PC-9 (cell line): ENCODE results near the gene ATG2A. TPM values are rescaled to one million over a fixed set of nuclear protein-coding genes. Genes with fewer than 3 reads are reported as not detected.

Source experiments
- BruUV-seq: library from RNA; stranded (reverse); fragments of 400-500 nt; replicated peaks from 2 replicates; lab custom pipeline; 2021; lab: Mats Ljungman, UMichigan
- CTCF ChIA-PET: fragments of 300-600 bp; sonication (Branson Sonifier 250); formaldehyde crosslinking; loops from one replicate; lab custom pipeline; 2022; ENCODE audit warnings: antibody characterized with exemption; lab: Charles Lee
- POLR2A ChIA-PET: fragments of 300-600 bp; sonication (Branson Sonifier 250); formaldehyde crosslinking; loops from one replicate; lab custom pipeline; 2022; ENCODE audit warnings: antibody characterized with exemption; ENCODE audit not compliant: unreplicated experiment; lab: Charles Lee
- DNase-seq, 2 experiments: peaks; one replicate each; pipeline versions ENCODE4 v3.0.0 to v3.0.0-alpha.2; 2015 to 2022; ENCODE audit warnings: mixed read lengths in 1 of 2
- H2AFZ ChIP-seq: fragments of 200-600 bp; sonication (generic); 2 replicates; pipeline ENCODE4 v1.8.1; 2017; ENCODE audit warnings: antibody characterized with exemption
- H3F3A ChIP-seq: fragments of 200-600 bp; sonication (generic); 2 replicates; pipeline ENCODE4 v1.8.1; 2017; ENCODE audit warnings: antibody characterized with exemption, mild to moderate bottlenecking, low read depth; ENCODE audit not compliant: insufficient read depth
- H3K27ac ChIP-seq: fragments of 200-600 bp; sonication (generic); 2 replicates; pipeline ENCODE4 v1.6.1; 2016; ENCODE audit warnings: mixed run types
- H3K27me3 ChIP-seq: fragments of 200-600 bp; sonication (generic); 2 replicates; pipeline ENCODE4 v1.6.1; 2016; ENCODE audit warnings: low read depth, mixed run types; ENCODE audit not compliant: insufficient read depth
- H3K36me3 ChIP-seq: fragments of 200-600 bp; sonication (generic); 2 replicates; pipeline ENCODE4 v1.6.1; 2016; ENCODE audit warnings: low read depth, mixed run types
- H3K4me1 ChIP-seq: fragments of 200-600 bp; sonication (generic); replicated peaks from 2 replicates; pipeline ENCODE4 v1.6.1; 2016; ENCODE audit warnings: mixed run types; ENCODE audit not compliant: insufficient read depth
- H3K4me2 ChIP-seq: fragments of 200-600 bp; sonication (generic); 2 replicates; pipeline ENCODE4 v1.6.1; 2017; ENCODE audit warnings: mixed run types
- H3K4me3 ChIP-seq: fragments of 200-600 bp; sonication (generic); 2 replicates; pipeline ENCODE4 v1.6.1; 2016; ENCODE audit warnings: mixed run types
- H3K79me2 ChIP-seq: fragments of 200-600 bp; sonication (generic); 2 replicates; pipeline ENCODE4 v1.6.1; 2017; ENCODE audit warnings: low read depth, mixed run types
- H3K9me2 ChIP-seq: fragments of 200-600 bp; sonication (generic); 2 replicates; pipeline ENCODE4 v1.8.1; 2017; ENCODE audit warnings: mild to moderate bottlenecking; ENCODE audit not compliant: insufficient read depth
- H3K9me3 ChIP-seq: fragments of 200-600 bp; sonication (generic); 2 replicates; pipeline ENCODE4 v1.8.1; 2016; ENCODE audit warnings: low read depth; ENCODE audit not compliant: insufficient read depth
- H4K20me1 ChIP-seq: fragments of 200-600 bp; sonication (generic); 2 replicates; pipeline ENCODE4 v1.8.1; 2017; ENCODE audit not compliant: insufficient read depth
- CTCF ChIP-seq: fragments of 200-600 bp; sonication (generic); conservative IDR thresholded peaks from 2 replicates; pipeline ENCODE4 v1.6.1; 2017; ENCODE audit warnings: mixed run types, antibody characterized with exemption, mild to moderate bottlenecking, moderate library complexity
- EZH2 ChIP-seq: fragments of 200-600 bp; sonication (generic); IDR thresholded peaks from 2 replicates; pipeline ENCODE4 v1.8.0; 2017; ENCODE audit warnings: antibody characterized with exemption, low read depth
- intact Hi-C: fragments of 100-400 bp; cut with micrococcal nuclease; formaldehyde crosslinking; loops from one replicate; pipeline ENCODE4 v1.10.0; 2022; ENCODE audit not compliant: unreplicated experiment
- total RNA-seq: library from RNA; stranded (reverse); gene quantifications from 2 replicates; pipeline ENCODE4 v1.2.3, GENCODE V29; 2021

The ATG2A gene
- total RNA-seq, 1 experiment from 2014 or later = 48.2 TPM

- Histone ChIP-seq H3K27ac (peak within 1 kb of the TSS; percentile 80), H3K4me1 (peaks cover 28% of the 10 kb centered on the region), H3K4me3 (peak within 1 kb of the TSS; percentile 98), H3K9me3 (no peaks in the 10 kb centered on the region), H3K27me3 (no peaks in the 10 kb centered on the region), H3K79me2 (peaks cover 53% of the 10 kb centered on the region), H3K36me3 (peaks cover 6% of the 10 kb centered on the region; the same call in 1 of the 2 replicates), H3K4me2 (peak within 1 kb of the TSS; percentile 85), H3F3A (peaks cover 30% of the 10 kb centered on the region), H2AFZ (peak within 1 kb of the TSS; percentile 78), H4K20me1 (peaks cover 25% of the 10 kb centered on the region), H3K9me2 (no peaks in the 10 kb centered on the region)
- TSS peak; percentile 65 for BruUV-seq
- peak; percentile 39 for TF ChIP-seq CTCF
- TF ChIP-seq EZH2 = no peak
- POLR2A ChIA-PET = interaction anchor here (0.6 to 2.1 kb wide), 4 partner anchors 22 to 189 kb away, joined by 3 to 22 read pairs (median 5); no protein-coding TSS in a partner anchor
- intact Hi-C loops = loop anchor here (2.0 to 5.0 kb wide), 2 partner anchors 36 to 68 kb away; partner anchors contain the start of genes CDC42BPG and MEN1
- DNase-seq = peak; percentile 92 to 99
- CTCF ChIA-PET = interaction anchor here (0.7 to 0.9 kb wide), 3 partner anchors 15 to 24 kb away, joined by 3 to 7 read pairs (median 4); no protein-coding TSS in a partner anchor
Observed at GRCh38 chr11:64878494-64879243, 38.3 kb downstream of the ATG2A start, which contains the start of gene EHD1. Gene EHD1, minus strand, starts transcription at chr11:64878621. Its CDS starts 157 bp downstream, at chr11:64878464.

- CTCF ChIA-PET = interaction anchor here (0.7 to 2.6 kb wide), 5 partner anchors 16 to 30 kb away, joined by 3 to 23 read pairs (median 6); no protein-coding TSS in a partner anchor
- no TSS peak for BruUV-seq
- H2AFZ ChIP-seq = peak overlapping the region; percentile 78
- POLR2A ChIA-PET = interaction anchor here (0.6 to 2.1 kb wide), 3 partner anchors 22 to 190 kb away, joined by 3 to 22 read pairs (median 4); no protein-coding TSS in a partner anchor
- peak in 1 of 2 experiments; percentile 49 for DNase-seq
- H3F3A ChIP-seq = peaks cover 30% of the 10 kb centered on the region
- peaks cover 30% of the 10 kb centered on the region for H4K20me1 ChIP-seq
- H3K9me3 ChIP-seq = no peaks in the 10 kb centered on the region
- peaks cover 58% of the 10 kb centered on the region for H3K79me2 ChIP-seq
- H3K27ac ChIP-seq = peak overlapping the region; percentile 69
- H3K9me2 ChIP-seq = no peaks in the 10 kb centered on the region
- H3K4me3 ChIP-seq = peak overlapping the region; percentile 68
- H3K27me3 ChIP-seq = no peaks in the 10 kb centered on the region
- peak overlapping the region; percentile 85 for H3K4me2 ChIP-seq
- peaks cover 28% of the 10 kb centered on the region for H3K4me1 ChIP-seq
- intact Hi-C loops = loop anchor here (2.0 to 5.0 kb wide), 2 partner anchors 36 to 67 kb away; partner anchors contain the start of genes CDC42BPG and MEN1
- TF ChIP-seq EZH2 = no peak
- TF ChIP-seq CTCF = no peak
- H3K36me3 ChIP-seq = peaks cover 10% of the 10 kb centered on the region
Observed at GRCh38 chr11:64878223-64878493, 38.9 kb downstream of the ATG2A start.

GRCh38 chr11:64877390-64878222 is 39.4 kb downstream of the ATG2A start:
- H4K20me1 ChIP-seq = peaks cover 36% of the 10 kb centered on the region
- H3K9me2 ChIP-seq = no peaks in the 10 kb centered on the region
- H3K4me3 ChIP-seq = peak overlapping the region; percentile 68
- H3F3A ChIP-seq = peaks cover 30% of the 10 kb centered on the region
- ChIA-PET POLR2A (interaction anchor here (0.6 to 2.1 kb wide), 12 partner anchors 9 to 191 kb away, joined by 3 to 22 read pairs (median 5); partner anchors contain the start of gene SF1), CTCF (interaction anchor here (0.6 to 2.6 kb wide), 13 partner anchors 11 to 398 kb away, joined by 3 to 23 read pairs (median 4); no protein-coding TSS in a partner anchor)
- TF ChIP-seq CTCF = no peak
- no peak for TF ChIP-seq EZH2
- no peaks in the 10 kb centered on the region for H3K27me3 ChIP-seq
- no peaks in the 10 kb centered on the region for H3K9me3 ChIP-seq
- peak overlapping the region; percentile 85 for H3K4me2 ChIP-seq
- H3K36me3 ChIP-seq = peaks cover 15% of the 10 kb centered on the region
- intact Hi-C loops = loop anchor here (1.0 to 5.0 kb wide), 5 partner anchors 8 to 67 kb away; partner anchors contain the start of genes ATG2A, CDC42BPG and MEN1
- H2AFZ ChIP-seq = peak overlapping the region; percentile 78
- peaks cover 28% of the 10 kb centered on the region for H3K4me1 ChIP-seq
- H3K27ac ChIP-seq = peak overlapping the region; percentile 69
- TSS peak; percentile 43 for BruUV-seq
- peak in 1 of 2 experiments; percentile 43 for DNase-seq
- peaks cover 64% of the 10 kb centered on the region for H3K79me2 ChIP-seq
